Testis (tissue), 3 donors: ENCODE measurements around the gene FCN2. TPM values are rescaled to one million over a fixed set of nuclear protein-coding genes. Genes with fewer than 3 reads are reported as not detected.
A peak's percentile ranks its signal among the peaks of the same experiment; 100 is the strongest.

Experiments
- DNase-seq: peaks from one replicate; pipeline ENCODE4 v3.0.0-alpha.2; 2019
- H3K27ac ChIP-seq, 2 donors: fragments of 200-600 bp; sonication (generic); one replicate each; pipeline ENCODE4 v1.5.1; 2019
- H3K27me3 ChIP-seq: fragments of 200-600 bp; sonication (generic); one replicate; pipeline ENCODE4 v1.5.1; 2019
- H3K36me3 ChIP-seq: fragments of 200-600 bp; sonication (generic); one replicate; pipeline ENCODE4 v1.5.1; 2017; ENCODE audit warnings: low read depth; ENCODE audit errors: missing control alignments
- H3K4me1 ChIP-seq: fragments of 200-600 bp; sonication (generic); one replicate; pipeline ENCODE4 v1.5.1; 2019
- H3K4me3 ChIP-seq, 2 donors: fragments of 200-600 bp; sonication (generic); one replicate each; pipeline ENCODE4 v1.5.1; 2017 to 2019
- H3K9me3 ChIP-seq: fragments of 200-600 bp; sonication (generic); one replicate; pipeline ENCODE4 v1.5.1; 2017
- CTCF ChIP-seq, 3 experiments: fragments of 450-650 bp in 2 of 3; fragments of 200-600 bp in 1 of 3; sonication (generic) in 1 of 3; IDR thresholded peaks; one replicate each; pipeline ENCODE4 v1.5.1; 2016 to 2019; ENCODE audit warnings: antibody characterized with exemption in 3 of 3, mild to moderate bottlenecking in 2 of 3, moderate library complexity in 1 of 3
- POLR2A ChIP-seq: fragments of 450-650 bp; IDR thresholded peaks from one replicate; pipeline ENCODE4 v1.6.1; 2017; ENCODE audit warnings: antibody characterized with exemption, mild to moderate bottlenecking, moderate library complexity
- WGBS, 2 donors: methylation state at CpG; one replicate each; pipeline ENCODE4 v1.1.5; 2018; 5-methylcytosine and 5-hydroxymethylcytosine counted together
- intact Hi-C: fragments of 100-400 bp; cut with DNase I; formaldehyde crosslinking; loops from one replicate; pipeline ENCODE4 v1.15.1; 2023; ENCODE audit warnings: low total_unique reads
- polyA plus RNA-seq: library from polyadenylated mRNA; stranded (reverse); fragments of 350-450 nt; fragmentation: Illumina TruSeq; extraction: RNeasy Lipid Tissue Mini Kit (QIAGEN cat#74804); gene quantifications from one replicate; pipeline ENCODE4 v1.2.3, GENCODE V29; 2014; ENCODE audit warnings: low read depth, low replicate concordance; ENCODE audit not compliant: insufficient read depth
- total RNA-seq, 2 donors: library from RNA; depleted of rRNA; stranded (reverse); fragments of >200 nt; gene quantifications; one replicate each; pipeline ENCODE4 v1.2.3, GENCODE V29; 2016

Gene FCN2
- total and polyA plus RNA-seq, 3 donors from 2014 or later, result 0.43 TPM; not detected in 2

GRCh38 chr9:134918646-134919045, 38.0 kb downstream of the FCN2 start:
- no peak overlapping the region for H3K4me3 ChIP-seq
- no peak for TF ChIP-seq CTCF (IDR thresholded peaks at IDR 0.05)
- no peak for TF ChIP-seq POLR2A

GRCh38 chr9:134919303-134919702, 38.7 kb downstream of the FCN2 start:
- Histone ChIP-seq H3K9me3 (no peaks in the 10 kb centered on the region), H3K27me3 (no peaks in the 10 kb centered on the region), H3K4me3 (no peak overlapping the region), H3K27ac (no peak overlapping the region), H3K36me3 (no peaks in the 10 kb centered on the region), H3K4me1 (no peaks in the 10 kb centered on the region)
- no peak for DNase-seq
- intact Hi-C loops, result no loop called here
- no peak for TF ChIP-seq CTCF (IDR thresholded peaks at IDR 0.05)
- no peak for TF ChIP-seq POLR2A
- 83 to 97% methylated on average over 3 of the region's 3 CpGs for WGBS, 2 donors

More at GRCh38 chr9:134918646-134919045, 38.0 kb downstream of the FCN2 start:
- intact Hi-C loops, result no loop called here
- H3K27ac ChIP-seq, result no peak overlapping the region
- H3K27me3 ChIP-seq, result no peaks in the 10 kb centered on the region
- no peaks in the 10 kb centered on the region for H3K9me3 ChIP-seq
- no peaks in the 10 kb centered on the region for H3K36me3 ChIP-seq
- no peaks in the 10 kb centered on the region for H3K4me1 ChIP-seq
- DNase-seq, result no peak
- 89 to 92% methylated on average over 10 of the region's 10 CpGs for WGBS, 2 donors

GRCh38 chr9:134922066-134922931, 41.7 kb downstream of the FCN2 start:
- intact Hi-C loops, result no loop called here
- Histone ChIP-seq H3K9me3 (no peaks in the 10 kb centered on the region), H3K27ac (no peak overlapping the region), H3K36me3 (no peaks in the 10 kb centered on the region), H3K27me3 (no peaks in the 10 kb centered on the region), H3K4me3 (no peak overlapping the region), H3K4me1 (no peaks in the 10 kb centered on the region)
- DNase-seq, result peak; percentile 25
- WGBS, 2 donors, result 82 to 84% methylated on average over 14 of the region's 14 CpGs
- no peak for TF ChIP-seq CTCF (IDR thresholded peaks at IDR 0.05)
- no peak for TF ChIP-seq POLR2A

GRCh38 chr9:134922932-134923240, 42.3 kb downstream of the FCN2 start:
- Histone ChIP-seq H3K4me1 (no peaks in the 10 kb centered on the region), H3K27me3 (no peaks in the 10 kb centered on the region), H3K9me3 (no peaks in the 10 kb centered on the region), H3K36me3 (no peaks in the 10 kb centered on the region), H3K27ac (no peak overlapping the region), H3K4me3 (no peak overlapping the region)
- 80 to 91% methylated on average over 9 of the region's 9 CpGs for WGBS, 2 donors
- DNase-seq, result no peak
- TF ChIP-seq CTCF (IDR thresholded peaks at IDR 0.05) (no peak), POLR2A (no peak)
- intact Hi-C loops, result no loop called here

- WGBS, 2 donors, result 87 to 92% methylated on average over 6 to 7 of the region's 7 CpGs
- Histone ChIP-seq H3K4me1 (no peaks in the 10 kb centered on the region), H3K9me3 (no peaks in the 10 kb centered on the region), H3K27ac (no peak overlapping the region), H3K4me3 (no peak overlapping the region), H3K27me3 (no peaks in the 10 kb centered on the region), H3K36me3 (no peaks in the 10 kb centered on the region)
- intact Hi-C loops, result no loop called here
- TF ChIP-seq POLR2A (no peak), CTCF (IDR thresholded peaks at IDR 0.05) (no peak)
- DNase-seq, result no peak
Measured at GRCh38 chr9:134923466-134923865, 42.9 kb downstream of the FCN2 start.
